Body of pancreas (tissue), 4 donors: Measurements from ENCODE around the gene ANKS1B.

ENCODE experiments used
- POLR2A ChIP-seq, 3 donors: fragments of 450-650 bp; IDR thresholded peaks; one replicate each; pipeline ENCODE4 v1.6.1; 2016; ENCODE audit warnings: antibody characterized with exemption in 3 of 3, mild to moderate bottlenecking in 2 of 3
- TF ChIP-seq, protein P1 (sequence below), 7 experiments: fragments of 450-650 bp in 4 of 7; fragments of 200-600 bp in 3 of 7; sonication (generic) in 3 of 7; IDR thresholded peaks; one replicate each; pipeline ENCODE4 v1.5.1; 2016 to 2019; ENCODE audit warnings: antibody characterized with exemption in 7 of 7

DNA sequence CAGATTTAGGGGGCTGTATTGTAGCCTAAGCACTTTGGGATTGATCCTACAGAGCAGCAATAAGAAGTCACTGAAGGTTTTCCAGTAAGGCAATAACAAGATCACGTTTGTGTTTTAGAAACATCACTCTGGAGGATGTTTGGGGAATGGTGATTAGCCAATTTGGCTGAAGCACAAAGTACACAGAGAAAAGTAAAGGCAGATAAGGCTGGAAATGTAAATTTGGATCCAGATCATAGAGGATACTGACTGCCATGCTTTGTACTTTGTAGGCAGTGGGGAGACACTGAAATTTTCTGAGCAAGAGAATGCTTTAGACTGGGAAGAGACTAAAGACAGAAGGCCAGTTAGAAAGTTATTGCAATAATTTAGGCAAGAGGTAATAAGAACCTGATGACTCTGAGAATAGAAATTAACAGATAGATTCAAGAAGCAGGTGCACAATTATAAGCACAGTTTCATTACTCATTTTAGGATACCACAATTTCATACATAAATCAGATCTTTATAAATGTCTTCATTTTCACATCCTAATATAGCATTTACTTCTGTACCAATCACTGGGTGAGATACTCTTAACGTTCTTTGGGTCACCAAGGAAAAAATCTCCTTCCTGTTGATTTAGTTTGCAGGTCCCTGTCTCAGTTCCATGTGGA, 651.7 kb downstream of the ANKS1B start:
- TF ChIP-seq, protein P1, sequence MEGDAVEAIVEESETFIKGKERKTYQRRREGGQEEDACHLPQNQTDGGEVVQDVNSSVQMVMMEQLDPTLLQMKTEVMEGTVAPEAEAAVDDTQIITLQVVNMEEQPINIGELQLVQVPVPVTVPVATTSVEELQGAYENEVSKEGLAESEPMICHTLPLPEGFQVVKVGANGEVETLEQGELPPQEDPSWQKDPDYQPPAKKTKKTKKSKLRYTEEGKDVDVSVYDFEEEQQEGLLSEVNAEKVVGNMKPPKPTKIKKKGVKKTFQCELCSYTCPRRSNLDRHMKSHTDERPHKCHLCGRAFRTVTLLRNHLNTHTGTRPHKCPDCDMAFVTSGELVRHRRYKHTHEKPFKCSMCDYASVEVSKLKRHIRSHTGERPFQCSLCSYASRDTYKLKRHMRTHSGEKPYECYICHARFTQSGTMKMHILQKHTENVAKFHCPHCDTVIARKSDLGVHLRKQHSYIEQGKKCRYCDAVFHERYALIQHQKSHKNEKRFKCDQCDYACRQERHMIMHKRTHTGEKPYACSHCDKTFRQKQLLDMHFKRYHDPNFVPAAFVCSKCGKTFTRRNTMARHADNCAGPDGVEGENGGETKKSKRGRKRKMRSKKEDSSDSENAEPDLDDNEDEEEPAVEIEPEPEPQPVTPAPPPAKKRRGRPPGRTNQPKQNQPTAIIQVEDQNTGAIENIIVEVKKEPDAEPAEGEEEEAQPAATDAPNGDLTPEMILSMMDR (IDR thresholded peaks at IDR 0.05): no peak
- no peak for TF ChIP-seq POLR2A (IDR thresholded peaks at IDR 0.05)
